Panc1 (cell line): ENCODE measurements around the gene S1PR3. TPM values are rescaled to one million over a fixed set of nuclear protein-coding genes. Genes with fewer than 3 reads are reported as not detected.

Experiments
- ATAC-seq: fragments of 200-7000 bp; cut with Tn5 transposase; 2 replicates; pipeline ENCODE4 v1.9.1; 2020; ENCODE audit warnings: mild to moderate bottlenecking, moderate library complexity
- BruUV-seq: library from RNA; stranded (reverse); fragments of 400-500 nt; replicated peaks from 2 replicates; lab custom pipeline; 2021; lab: Mats Ljungman, UMichigan
- CTCF ChIA-PET: fragments of 300-600 bp; sonication (Branson Sonifier 250); formaldehyde crosslinking; loops from one replicate; lab custom pipeline; 2022; ENCODE audit warnings: antibody characterized with exemption; lab: Charles Lee
- POLR2A ChIA-PET: fragments of 300-600 bp; sonication (Branson Sonifier 250); formaldehyde crosslinking; loops from one replicate; lab custom pipeline; 2022; ENCODE audit warnings: antibody characterized with exemption; lab: Charles Lee
- DNase-seq: peaks from one replicate; pipeline ENCODE4 v3.0.0-alpha.2; 2010; ENCODE audit warnings: low read depth, low spot score
- H3K27ac ChIP-seq: 2 replicates; pipeline ENCODE4 v1.5.1; 2011; ENCODE audit warnings: mild to moderate bottlenecking, low read length, inconsistent platforms
- H3K27me3 ChIP-seq: fragments of 200-500 bp; sonication (Bioruptor generic); 2 replicates; pipeline ENCODE4 v1.6.0; 2014; ENCODE audit warnings: low read length, inconsistent platforms; ENCODE audit not compliant: control insufficient read depth, insufficient read depth
- H3K36me3 ChIP-seq: fragments of 200-500 bp; sonication (Bioruptor generic); 2 replicates; pipeline ENCODE4 v1.5.1; 2014; ENCODE audit warnings: inconsistent platforms, mild to moderate bottlenecking, low read length, moderate library complexity; ENCODE audit not compliant: control insufficient read depth, insufficient read depth
- H3K4me1 ChIP-seq: 2 replicates; pipeline ENCODE4 v1.5.1; 2011; ENCODE audit warnings: inconsistent platforms, mild to moderate bottlenecking, low read length, moderate library complexity; ENCODE audit not compliant: control insufficient read depth, insufficient read depth
- H3K4me3 ChIP-seq, 2 experiments: 2 replicates each; pipeline ENCODE4 v1.5.1; 2011 to 2012; ENCODE audit warnings: low read depth in 2 of 2, low read length in 2 of 2, mild to moderate bottlenecking in 2 of 2, inconsistent platforms in 1 of 2, moderate library complexity in 1 of 2
- H3K9me3 ChIP-seq: fragments of 200-500 bp; sonication (Bioruptor generic); 2 replicates; pipeline ENCODE4 v1.5.1; 2014; ENCODE audit warnings: low read depth, mild to moderate bottlenecking, inconsistent platforms, low read length, moderate library complexity; ENCODE audit not compliant: control insufficient read depth, insufficient read depth
- POLR2AphosphoS5 ChIP-seq: IDR thresholded peaks from 2 replicates; pipeline ENCODE4 v1.6.1; 2012; ENCODE audit warnings: mild to moderate bottlenecking, low read depth, low read length, moderate library complexity
- SIN3A ChIP-seq: IDR thresholded peaks from 2 replicates; pipeline ENCODE4 v1.6.1; 2012; ENCODE audit warnings: low read depth, mild to moderate bottlenecking, low read length, moderate library complexity, borderline replicate concordance; ENCODE audit not compliant: insufficient read depth
- TCF7L2 ChIP-seq: IDR thresholded peaks from 2 replicates; pipeline ENCODE4 v1.6.1; 2011; ENCODE audit warnings: mild to moderate bottlenecking, low read depth, low read length, inconsistent platforms
- in situ Hi-C: cut with HindIII; loops from 2 replicates; pipeline ENCODE4 v1.10.0; 2016; ENCODE audit warnings: low sequenced_read_pairs, low pct_unique_long_range_greater_than_20kb
- intact Hi-C: fragments of 100-400 bp; cut with micrococcal nuclease; formaldehyde crosslinking; loops from one replicate; pipeline ENCODE4 v1.10.0; 2022; ENCODE audit not compliant: unreplicated experiment
- total RNA-seq: library from RNA; stranded (reverse); gene quantifications from one replicate; pipeline ENCODE4 v1.2.1, GENCODE V29; 2021; ENCODE audit not compliant: unreplicated experiment
- TF ChIP-seq, protein P1 (sequence below): fragments of 450-650 bp; IDR thresholded peaks from 2 replicates; pipeline ENCODE4 v1.5.1; 2017; ENCODE audit warnings: mild to moderate bottlenecking
- TF ChIP-seq, protein P2 (sequence below), 2 experiments: IDR thresholded peaks; 2 replicates each; pipeline ENCODE4 v1.6.1; 2011 to 2012; ENCODE audit warnings: low read depth in 2 of 2, control low read depth in 1 of 2, low read length in 1 of 2, mild to moderate bottlenecking in 1 of 2, moderate library complexity in 1 of 2; ENCODE audit not compliant: insufficient read depth in 1 of 2

The S1PR3 gene
- total RNA-seq, 1 experiment from 2014 or later = 8.1 TPM

DNA sequence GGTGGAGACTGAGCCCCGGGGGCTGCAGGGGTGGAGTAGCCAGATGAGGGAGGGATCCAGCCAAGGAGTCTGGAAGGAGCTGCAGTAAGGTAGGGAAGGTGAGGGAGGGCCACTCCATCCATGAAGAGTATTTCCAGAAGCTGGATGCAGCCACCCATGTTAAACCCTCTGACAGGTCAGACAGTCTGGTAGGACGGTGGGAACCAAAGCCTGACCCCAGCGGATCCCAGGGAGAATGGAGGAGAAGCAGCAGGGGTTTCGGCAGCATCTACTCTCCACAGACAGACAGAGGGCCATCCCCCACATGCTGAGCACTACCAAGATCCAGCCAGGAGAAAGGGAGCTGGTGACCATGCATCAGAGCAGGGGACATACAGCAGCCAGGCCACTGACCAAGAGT lies 22.5 kb upstream of the S1PR3 start:
- TF ChIP-seq, protein P1, sequence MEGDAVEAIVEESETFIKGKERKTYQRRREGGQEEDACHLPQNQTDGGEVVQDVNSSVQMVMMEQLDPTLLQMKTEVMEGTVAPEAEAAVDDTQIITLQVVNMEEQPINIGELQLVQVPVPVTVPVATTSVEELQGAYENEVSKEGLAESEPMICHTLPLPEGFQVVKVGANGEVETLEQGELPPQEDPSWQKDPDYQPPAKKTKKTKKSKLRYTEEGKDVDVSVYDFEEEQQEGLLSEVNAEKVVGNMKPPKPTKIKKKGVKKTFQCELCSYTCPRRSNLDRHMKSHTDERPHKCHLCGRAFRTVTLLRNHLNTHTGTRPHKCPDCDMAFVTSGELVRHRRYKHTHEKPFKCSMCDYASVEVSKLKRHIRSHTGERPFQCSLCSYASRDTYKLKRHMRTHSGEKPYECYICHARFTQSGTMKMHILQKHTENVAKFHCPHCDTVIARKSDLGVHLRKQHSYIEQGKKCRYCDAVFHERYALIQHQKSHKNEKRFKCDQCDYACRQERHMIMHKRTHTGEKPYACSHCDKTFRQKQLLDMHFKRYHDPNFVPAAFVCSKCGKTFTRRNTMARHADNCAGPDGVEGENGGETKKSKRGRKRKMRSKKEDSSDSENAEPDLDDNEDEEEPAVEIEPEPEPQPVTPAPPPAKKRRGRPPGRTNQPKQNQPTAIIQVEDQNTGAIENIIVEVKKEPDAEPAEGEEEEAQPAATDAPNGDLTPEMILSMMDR = no peak
- TF ChIP-seq SIN3A = no peak
- TF ChIP-seq POLR2AphosphoS5 = no peak
- TF ChIP-seq TCF7L2 = no peak
- TF ChIP-seq, protein P2, sequence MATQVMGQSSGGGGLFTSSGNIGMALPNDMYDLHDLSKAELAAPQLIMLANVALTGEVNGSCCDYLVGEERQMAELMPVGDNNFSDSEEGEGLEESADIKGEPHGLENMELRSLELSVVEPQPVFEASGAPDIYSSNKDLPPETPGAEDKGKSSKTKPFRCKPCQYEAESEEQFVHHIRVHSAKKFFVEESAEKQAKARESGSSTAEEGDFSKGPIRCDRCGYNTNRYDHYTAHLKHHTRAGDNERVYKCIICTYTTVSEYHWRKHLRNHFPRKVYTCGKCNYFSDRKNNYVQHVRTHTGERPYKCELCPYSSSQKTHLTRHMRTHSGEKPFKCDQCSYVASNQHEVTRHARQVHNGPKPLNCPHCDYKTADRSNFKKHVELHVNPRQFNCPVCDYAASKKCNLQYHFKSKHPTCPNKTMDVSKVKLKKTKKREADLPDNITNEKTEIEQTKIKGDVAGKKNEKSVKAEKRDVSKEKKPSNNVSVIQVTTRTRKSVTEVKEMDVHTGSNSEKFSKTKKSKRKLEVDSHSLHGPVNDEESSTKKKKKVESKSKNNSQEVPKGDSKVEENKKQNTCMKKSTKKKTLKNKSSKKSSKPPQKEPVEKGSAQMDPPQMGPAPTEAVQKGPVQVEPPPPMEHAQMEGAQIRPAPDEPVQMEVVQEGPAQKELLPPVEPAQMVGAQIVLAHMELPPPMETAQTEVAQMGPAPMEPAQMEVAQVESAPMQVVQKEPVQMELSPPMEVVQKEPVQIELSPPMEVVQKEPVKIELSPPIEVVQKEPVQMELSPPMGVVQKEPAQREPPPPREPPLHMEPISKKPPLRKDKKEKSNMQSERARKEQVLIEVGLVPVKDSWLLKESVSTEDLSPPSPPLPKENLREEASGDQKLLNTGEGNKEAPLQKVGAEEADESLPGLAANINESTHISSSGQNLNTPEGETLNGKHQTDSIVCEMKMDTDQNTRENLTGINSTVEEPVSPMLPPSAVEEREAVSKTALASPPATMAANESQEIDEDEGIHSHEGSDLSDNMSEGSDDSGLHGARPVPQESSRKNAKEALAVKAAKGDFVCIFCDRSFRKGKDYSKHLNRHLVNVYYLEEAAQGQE (IDR thresholded peaks at IDR 0.05; ENCODE audit: insufficient read depth in 1 of 2, low read depth in 2 of 2, low read length in 1 of 2) = no peak
- in situ Hi-C loops = no loop called here

DNA sequence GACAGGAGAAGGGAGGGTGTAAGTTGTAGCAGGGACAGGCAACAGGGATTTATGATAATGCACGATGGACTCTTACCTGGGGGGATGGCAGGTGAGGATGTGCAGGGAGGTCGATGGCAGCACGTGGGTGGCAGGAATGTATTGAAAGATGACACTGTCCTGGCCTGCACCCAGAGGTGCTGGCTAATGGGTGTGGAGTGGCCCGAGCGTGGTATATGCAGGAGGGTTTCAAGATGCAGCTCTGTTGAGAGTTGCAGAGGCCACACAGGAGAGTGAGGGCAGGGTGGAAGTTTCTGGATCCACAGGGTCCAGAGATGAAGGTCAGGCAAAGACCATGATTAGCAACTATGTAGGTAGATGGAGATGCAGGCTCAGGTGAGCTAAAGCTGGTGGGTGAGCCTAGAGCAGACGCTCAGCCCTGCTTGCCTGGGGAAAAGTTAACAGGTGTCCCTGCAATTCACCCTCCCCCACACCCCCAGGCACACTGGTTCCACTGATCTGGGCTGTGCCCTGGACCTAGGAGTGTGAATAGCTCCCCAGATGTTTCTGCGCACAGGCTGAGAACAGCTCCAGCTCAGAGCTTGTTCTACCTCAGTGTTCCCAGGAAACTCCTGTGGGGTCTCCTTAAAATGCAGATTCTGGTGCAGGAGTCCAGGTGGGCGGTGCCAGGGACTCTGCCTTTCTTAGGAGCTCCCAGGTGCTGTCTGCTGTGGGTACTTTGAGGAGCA lies 21.5 kb upstream of the S1PR3 start:
- no peak for TF ChIP-seq SIN3A
- TF ChIP-seq TCF7L2 = no peak
- TF ChIP-seq, protein P1 = no peak
- TF ChIP-seq, protein P2 (IDR thresholded peaks at IDR 0.05; ENCODE audit: insufficient read depth in 1 of 2, low read depth in 2 of 2, low read length in 1 of 2) = no peak
- no peak for TF ChIP-seq POLR2AphosphoS5
- Histone ChIP-seq H3K27me3 (no peaks in the 10 kb centered on the region), H3K4me3 (no peak overlapping the region), H3K4me1 (no peaks in the 10 kb centered on the region), H3K36me3 (no peaks in the 10 kb centered on the region), H3K9me3 (no peaks in the 10 kb centered on the region), H3K27ac (no peak overlapping the region)
- BruUV-seq = no TSS peak
- intact Hi-C loops (no loop called here), in situ Hi-C loops (no loop called here)
- POLR2A ChIA-PET = no interaction called here
- DNase-seq = no peak
- ATAC-seq = no peak
- CTCF ChIA-PET = no interaction called here

More for the DNA sequence above, 22.5 kb upstream of the S1PR3 start:
- Histone ChIP-seq H3K4me1 (no peaks in the 10 kb centered on the region), H3K4me3 (no peak overlapping the region), H3K27ac (no peak overlapping the region), H3K36me3 (no peaks in the 10 kb centered on the region), H3K27me3 (no peaks in the 10 kb centered on the region), H3K9me3 (no peaks in the 10 kb centered on the region)
- intact Hi-C loops = no loop called here
- DNase-seq = no peak
- BruUV-seq = no TSS peak
- CTCF ChIA-PET = no interaction called here
- POLR2A ChIA-PET = no interaction called here
- no peak for ATAC-seq
